ENCODE results near the gene ZNF746.

DNA sequence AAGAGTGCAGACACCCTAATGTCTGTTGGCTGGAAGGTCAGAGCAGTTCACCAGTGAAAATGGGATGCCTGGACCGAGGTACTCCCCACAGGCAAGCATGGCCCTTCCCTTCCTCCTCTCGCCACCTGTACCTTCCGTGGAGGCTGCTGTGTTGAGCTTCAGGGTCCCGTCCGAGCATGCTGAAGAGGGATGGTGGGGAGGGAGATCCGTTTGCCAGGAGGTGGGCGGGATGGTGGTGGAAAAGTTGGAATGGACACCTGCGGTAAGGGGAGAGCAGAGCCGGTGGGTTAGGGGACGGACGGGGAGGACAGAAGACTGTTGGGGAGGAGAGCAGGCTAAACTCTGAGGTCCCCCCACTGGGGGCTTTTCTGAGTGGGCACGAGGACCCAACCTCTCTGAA is 20.8 kb downstream of the ZNF746 start:
- no peak for TF ChIP-seq POLR2A (IDR thresholded peaks at IDR 0.05)
- TF ChIP-seq, protein P1, sequence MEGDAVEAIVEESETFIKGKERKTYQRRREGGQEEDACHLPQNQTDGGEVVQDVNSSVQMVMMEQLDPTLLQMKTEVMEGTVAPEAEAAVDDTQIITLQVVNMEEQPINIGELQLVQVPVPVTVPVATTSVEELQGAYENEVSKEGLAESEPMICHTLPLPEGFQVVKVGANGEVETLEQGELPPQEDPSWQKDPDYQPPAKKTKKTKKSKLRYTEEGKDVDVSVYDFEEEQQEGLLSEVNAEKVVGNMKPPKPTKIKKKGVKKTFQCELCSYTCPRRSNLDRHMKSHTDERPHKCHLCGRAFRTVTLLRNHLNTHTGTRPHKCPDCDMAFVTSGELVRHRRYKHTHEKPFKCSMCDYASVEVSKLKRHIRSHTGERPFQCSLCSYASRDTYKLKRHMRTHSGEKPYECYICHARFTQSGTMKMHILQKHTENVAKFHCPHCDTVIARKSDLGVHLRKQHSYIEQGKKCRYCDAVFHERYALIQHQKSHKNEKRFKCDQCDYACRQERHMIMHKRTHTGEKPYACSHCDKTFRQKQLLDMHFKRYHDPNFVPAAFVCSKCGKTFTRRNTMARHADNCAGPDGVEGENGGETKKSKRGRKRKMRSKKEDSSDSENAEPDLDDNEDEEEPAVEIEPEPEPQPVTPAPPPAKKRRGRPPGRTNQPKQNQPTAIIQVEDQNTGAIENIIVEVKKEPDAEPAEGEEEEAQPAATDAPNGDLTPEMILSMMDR (IDR thresholded peaks at IDR 0.05), result no peak

Measured in Peyer's patch (tissue), 4 donors.